T-cell (primary cell): ENCODE data around the gene PIK3CD. TPM values are rescaled to one million over a fixed set of nuclear protein-coding genes. Genes with fewer than 3 reads are reported as not detected.

Source experiments
- ATAC-seq, 4 experiments: fragments of 200-7000 bp in 3 of 4; fragments of 150-1000 bp in 1 of 4; cut with Tn5 transposase; replicated peaks in 1 of 4; 1 replicate in 3 of 4; 2 replicates in 1 of 4; pipeline ENCODE4 v1.10.0; 2021; ENCODE audit warnings: moderate library complexity in 3 of 4, mild to moderate bottlenecking in 2 of 4, moderate number of reproducible peaks in 1 of 4
- CTCF ChIA-PET, 2 donors: fragments of 300-600 bp; sonication (Branson Sonifier 250); formaldehyde crosslinking; loops; one replicate each; lab custom pipeline; 2022; ENCODE audit warnings: antibody characterized with exemption in 2 of 2; lab: Charles Lee
- POLR2A ChIA-PET, 2 donors: fragments of 300-600 bp; sonication (Branson Sonifier 250); formaldehyde crosslinking; loops; one replicate each; lab custom pipeline; 2022; ENCODE audit warnings: antibody characterized with exemption in 2 of 2; lab: Charles Lee
- DNase-seq, 35 experiments: peaks; one replicate each; pipeline versions ENCODE4 v3.0.0 to v3.0.0-alpha.2; 2013 to 2023
- H3K27ac ChIP-seq: one replicate; pipeline ENCODE4 v1.5.1; 2013; ENCODE audit warnings: low read length
- H3K27me3 ChIP-seq, 2 experiments: replicated peaks in 1 of 2; 1 replicate in 1 of 2; 2 replicates in 1 of 2; pipeline versions ENCODE4 v1.6.1 to v1.7.0; 2013; ENCODE audit warnings: low read length in 1 of 2, mixed read lengths in 1 of 2; ENCODE audit not compliant: control insufficient read depth in 2 of 2, insufficient read depth in 2 of 2; ENCODE audit errors: extremely low read depth in 1 of 2
- H3K36me3 ChIP-seq, 2 donors: 1 replicate in 1 of 2; 2 replicates in 1 of 2; pipeline versions ENCODE4 v1.6.1 to v1.7.0; 2013; ENCODE audit warnings: low read length in 1 of 2; ENCODE audit not compliant: control insufficient read depth in 2 of 2, insufficient read depth in 1 of 2; ENCODE audit errors: extremely low read depth in 1 of 2
- H3K4me1 ChIP-seq, 2 experiments: 1 replicate in 1 of 2; 2 replicates in 1 of 2; pipeline versions ENCODE4 v1.6.1 to v1.7.0; 2013; ENCODE audit warnings: low read length in 2 of 2, mixed read lengths in 1 of 2; ENCODE audit not compliant: insufficient read depth in 2 of 2, control insufficient read depth in 1 of 2; ENCODE audit errors: extremely low read depth in 1 of 2
- H3K4me3 ChIP-seq, 2 donors: 1 replicate in 1 of 2; 2 replicates in 1 of 2; pipeline versions ENCODE4 v1.5.1 to v1.7.0; 2013; ENCODE audit warnings: mild to moderate bottlenecking in 2 of 2, low read length in 1 of 2, moderate library complexity in 1 of 2; ENCODE audit not compliant: control insufficient read depth in 1 of 2; ENCODE audit errors: extremely low read depth in 1 of 2
- H3K9me3 ChIP-seq: 2 replicates; pipeline ENCODE4 v1.7.0; 2013
- H3K27ac Mint-ChIP-seq, 2 donors: one replicate each; pipeline ENCODE4 v1.8.0; 2020 to 2021; ENCODE audit warnings: mild to moderate bottlenecking in 2 of 2, mixed read lengths in 2 of 2
- H3K27me3 Mint-ChIP-seq, 2 donors: one replicate each; pipeline ENCODE4 v1.8.0; 2021 to 2022; ENCODE audit warnings: mixed read lengths in 2 of 2
- H3K36me3 Mint-ChIP-seq: one replicate; pipeline ENCODE4 v1.8.0; 2021; ENCODE audit warnings: mixed read lengths
- H3K4me1 Mint-ChIP-seq, 3 donors: one replicate each; pipeline ENCODE4 v1.8.0; 2020 to 2022; ENCODE audit warnings: mixed read lengths in 3 of 3, mild to moderate bottlenecking in 1 of 3
- H3K4me3 Mint-ChIP-seq, 3 donors: one replicate each; pipeline ENCODE4 v1.8.0; 2020 to 2022; ENCODE audit warnings: mild to moderate bottlenecking in 3 of 3, mixed read lengths in 3 of 3, moderate library complexity in 3 of 3
- H3K9me3 Mint-ChIP-seq, 3 donors: one replicate each; pipeline ENCODE4 v1.8.0; 2020 to 2022; ENCODE audit warnings: mixed read lengths in 3 of 3
- WGBS: methylation state at CpG from one replicate; pipeline ENCODE4 v1.1.5; 2013; ENCODE audit warnings: missing lambda C conversion rate; ENCODE audit not compliant: insufficient coverage; 5-methylcytosine and 5-hydroxymethylcytosine counted together
- total RNA-seq, 35 experiments: library from RNA in 6 of 35; stranded (reverse) in 6 of 35; fragments of 120-200 nt in 1 of 35; gene quantifications; one replicate each; pipeline versions ENCODE4 v1.2.1 to v1.2.4 and lab custom pipeline; 2013 to 2026

Gene PIK3CD
- total RNA-seq, 5 donors from 2014 or later (not counting 1 experiment from before 2014, with no cell fraction given) = 246 to 313 (median 280) TPM

GRCh38 chr1:9611716-9612115, 39.8 kb upstream of the PIK3CD start:
- DNase-seq (no peak), ATAC-seq (no peak)
- H3K9me3 ChIP-seq = no peaks in the 10 kb centered on the region
- H3K4me1 ChIP-seq = peaks cover 0 to 6% of the 10 kb centered on the region in 2 experiments
- POLR2A ChIA-PET = interaction anchor here in 1 of 2 donors (1.4 kb wide), 1 partner anchor 8 kb away, joined by 3 read pairs; no protein-coding TSS in a partner anchor
- Mint-ChIP-seq H3K36me3 (peaks cover 5% of the 10 kb centered on the region), H3K4me1 (no peaks in the 10 kb centered on the region), H3K27me3 (no peaks in the 10 kb centered on the region), H3K27ac (no peak overlapping the region), H3K9me3 (no peaks in the 10 kb centered on the region), H3K4me3 (no peak overlapping the region)
- peaks cover 4 to 9% of the 10 kb centered on the region in 2 donors for H3K36me3 ChIP-seq
- CTCF ChIA-PET = no interaction called here
- H3K4me3 ChIP-seq = no peak overlapping the region
- no peaks in the 10 kb centered on the region for H3K27me3 ChIP-seq
- H3K27ac ChIP-seq = no peak overlapping the region
- 90% methylated on average over 9 of the region's 13 CpGs for WGBS

GRCh38 chr1:9612162-9612845, 39.2 kb upstream of the PIK3CD start:
- no peak for DNase-seq
- no peaks in the 10 kb centered on the region for H3K4me1 Mint-ChIP-seq
- CTCF ChIA-PET = no interaction called here
- no peak overlapping the region for H3K4me3 Mint-ChIP-seq
- 98% methylated on average over 7 of the region's 11 CpGs for WGBS
- POLR2A ChIA-PET = interaction anchor here in 1 of 2 donors (1.4 kb wide), 1 partner anchor 9 kb away, joined by 3 read pairs; no protein-coding TSS in a partner anchor
- H3K4me3 ChIP-seq = no peak overlapping the region
- peaks cover 0 to 6% of the 10 kb centered on the region in 2 experiments for H3K4me1 ChIP-seq
- H3K27me3 ChIP-seq = no peaks in the 10 kb centered on the region
- H3K36me3 ChIP-seq = peaks cover 4 to 9% of the 10 kb centered on the region in 2 donors
- H3K27me3 Mint-ChIP-seq = no peaks in the 10 kb centered on the region
- peaks cover 5% of the 10 kb centered on the region for H3K36me3 Mint-ChIP-seq
- no peak for ATAC-seq
- H3K9me3 ChIP-seq = no peaks in the 10 kb centered on the region
- H3K9me3 Mint-ChIP-seq = no peaks in the 10 kb centered on the region
- no peak overlapping the region for H3K27ac Mint-ChIP-seq
- H3K27ac ChIP-seq = no peak overlapping the region

- Mint-ChIP-seq H3K36me3 (peaks cover 5% of the 10 kb centered on the region), H3K4me1 (no peaks in the 10 kb centered on the region), H3K27ac (no peak overlapping the region), H3K27me3 (no peaks in the 10 kb centered on the region), H3K4me3 (no peak overlapping the region), H3K9me3 (no peaks in the 10 kb centered on the region)
- Histone ChIP-seq H3K4me3 (no peak overlapping the region), H3K36me3 (peaks cover 2 to 9% of the 10 kb centered on the region in 2 donors), H3K27ac (no peak overlapping the region), H3K9me3 (no peaks in the 10 kb centered on the region), H3K4me1 (peaks cover 0 to 6% of the 10 kb centered on the region in 2 experiments), H3K27me3 (peaks cover 0 to 5% of the 10 kb centered on the region in 2 experiments)
- no peak for DNase-seq
- ATAC-seq = no peak
- ChIA-PET POLR2A (interaction anchor here in 1 of 2 donors (1.4 kb wide), 1 partner anchor 9 kb away, joined by 3 read pairs; no protein-coding TSS in a partner anchor), CTCF (no interaction called here)
- 94% methylated on average over 18 of the region's 20 CpGs for whole genome bisulfite sequencing
These were observed 38.5 kb upstream of the PIK3CD start for GRCh38 chr1:9612871-9613624.

GRCh38 chr1:9613625-9614299, 37.8 kb upstream of the PIK3CD start:
- Histone ChIP-seq H3K4me1 (peaks cover 0 to 6% of the 10 kb centered on the region in 2 experiments), H3K9me3 (no peaks in the 10 kb centered on the region), H3K27ac (no peak overlapping the region), H3K27me3 (peaks cover 0 to 11% of the 10 kb centered on the region in 2 experiments), H3K4me3 (no peak overlapping the region), H3K36me3 (peaks cover 2 to 9% of the 10 kb centered on the region in 2 donors)
- ChIA-PET CTCF (no interaction called here), POLR2A (no interaction called here)
- peaks cover 5% of the 10 kb centered on the region for H3K36me3 Mint-ChIP-seq
- H3K4me1 Mint-ChIP-seq = no peaks in the 10 kb centered on the region
- no peak for ATAC-seq
- WGBS = 96% methylated on average over 12 of the region's 17 CpGs
- H3K27me3 Mint-ChIP-seq = no peaks in the 10 kb centered on the region
- no peak overlapping the region for H3K4me3 Mint-ChIP-seq
- H3K9me3 Mint-ChIP-seq = no peaks in the 10 kb centered on the region
- no peak for DNase-seq
- H3K27ac Mint-ChIP-seq = no peak overlapping the region

- Mint-ChIP-seq H3K27ac (no peak overlapping the region), H3K9me3 (no peaks in the 10 kb centered on the region), H3K4me3 (no peak overlapping the region), H3K36me3 (peaks cover 2% of the 10 kb centered on the region), H3K27me3 (peaks cover 0 to 5% of the 10 kb centered on the region in 2 donors), H3K4me1 (no peaks in the 10 kb centered on the region)
- DNase-seq (peak in 32 of 35 experiments; percentile 21 to 70 (median 48)), ATAC-seq (peak; percentile 74 to 92 (median 89))
- H3K27me3 ChIP-seq = peaks cover 0 to 20% of the 10 kb centered on the region in 2 experiments
- WGBS = 55% methylated on average over 13 of the region's 16 CpGs
- H3K4me3 ChIP-seq = no peak overlapping the region
- peaks cover 2 to 7% of the 10 kb centered on the region in 2 donors for H3K36me3 ChIP-seq
- no peak overlapping the region for H3K27ac ChIP-seq
- ChIA-PET CTCF (interaction anchor here (0.5 to 1.3 kb wide), 5 partner anchors 168 to 501 kb away, joined by 3 to 7 read pairs (median 4); no protein-coding TSS in a partner anchor), POLR2A (no interaction called here)
- peaks cover 0 to 6% of the 10 kb centered on the region in 2 experiments for H3K4me1 ChIP-seq
- no peaks in the 10 kb centered on the region for H3K9me3 ChIP-seq
These were observed 36.0 kb upstream of the PIK3CD start for GRCh38 chr1:9615316-9616063.
